Effector CD8-positive, alpha-beta T cell (primary cell): ENCODE results near the gene STXBP6.
"Not testable (repeated sequence)": the region's sequence is repeated elsewhere in the genome, so short reads cannot be mapped to it uniquely, and the experiment has no call there.

ENCODE experiments used
- DNase-seq: peaks from one replicate; lab custom pipeline; 2025; lab: John Stamatoyannopoulos, UW

The STXBP6 gene

GRCh38 chr14:24956104-24956503 lies 93.8 kb downstream of the STXBP6 start:
- DNase-seq, result no peak

- DNase-seq, result no peak
These were observed 95.3 kb downstream of the STXBP6 start for GRCh38 chr14:24954700-24955037.

GRCh38 chr14:24954037-24954699 lies 95.8 kb downstream of the STXBP6 start:
- no peak for DNase-seq

GRCh38 chr14:24952851-24953666 lies 96.9 kb downstream of the STXBP6 start:
- DNase-seq, result no peak

- DNase-seq, result no peak
These were observed 101.6 kb downstream of the STXBP6 start for GRCh38 chr14:24948261-24948847.

- DNase-seq, result no peak
These were observed 102.8 kb downstream of the STXBP6 start for GRCh38 chr14:24947131-24947530.

- DNase-seq, result no peak
These were observed 105.1 kb downstream of the STXBP6 start for GRCh38 chr14:24944800-24945199.

GRCh38 chr14:24943024-24943423 lies 106.9 kb downstream of the STXBP6 start:
- no peak for DNase-seq

- DNase-seq, result no peak
These were observed 108.2 kb downstream of the STXBP6 start for GRCh38 chr14:24941719-24942118.

GRCh38 chr14:24940213-24940783 lies 109.6 kb downstream of the STXBP6 start:
- no peak for DNase-seq

- DNase-seq, result no peak
These were observed 111.4 kb downstream of the STXBP6 start for GRCh38 chr14:24938593-24938992.

GRCh38 chr14:24937300-24937699 lies 112.6 kb downstream of the STXBP6 start:
- DNase-seq, result no peak

- DNase-seq, result not testable (repeated sequence)
These were observed 113.2 kb downstream of the STXBP6 start for GRCh38 chr14:24936773-24937172.

- DNase-seq, result no peak
These were observed 114.2 kb downstream of the STXBP6 start for GRCh38 chr14:24935796-24936195.

- no peak for DNase-seq
These were observed 121.5 kb downstream of the STXBP6 start for GRCh38 chr14:24928386-24928900.

GRCh38 chr14:24927809-24928208 lies 122.1 kb downstream of the STXBP6 start:
- no peak for DNase-seq

GRCh38 chr14:24925771-24926374 lies 124.1 kb downstream of the STXBP6 start:
- DNase-seq, result no peak

- no peak for DNase-seq
These were observed 125.4 kb downstream of the STXBP6 start for GRCh38 chr14:24924544-24924943.

GRCh38 chr14:24921903-24922302 lies 128.0 kb downstream of the STXBP6 start:
- no peak for DNase-seq

GRCh38 chr14:24920265-24921075 lies 129.5 kb downstream of the STXBP6 start:
- DNase-seq, result no peak

GRCh38 chr14:24918822-24919221 lies 131.1 kb downstream of the STXBP6 start:
- DNase-seq, result no peak
